HG02623 (cell line): ENCODE results near the gene MGAT4A.

Experiments used
- ATAC-seq: cut with Tn5 transposase; IDR thresholded peaks from one replicate; pipeline ENCODE4 v1.9.1; 2021; ENCODE audit warnings: moderate library complexity; ENCODE audit not compliant: unreplicated experiment

The MGAT4A gene

GRCh38 chr2:98579926-98580325 lies 151.0 kb downstream of the MGAT4A start:
- ATAC-seq = no peak

DNA sequence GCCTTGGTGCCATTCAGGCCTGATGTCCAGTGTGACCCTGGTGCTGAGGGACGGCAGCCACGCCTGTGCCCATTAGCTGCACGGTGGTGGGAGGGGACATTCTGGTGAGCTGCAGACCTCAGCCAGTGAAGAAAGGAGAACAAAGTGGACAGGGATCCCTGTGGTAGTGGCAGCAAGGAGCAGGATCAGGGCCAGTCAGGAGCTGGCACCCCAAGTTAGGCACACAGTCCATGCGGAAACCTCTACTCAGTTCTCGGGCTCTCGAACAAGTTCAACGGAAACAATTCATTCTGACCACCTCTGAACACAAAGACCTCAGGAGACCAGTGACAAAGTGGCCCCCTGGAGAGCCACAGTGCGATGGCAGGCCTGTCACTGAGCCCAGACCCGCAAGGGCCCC lies 152.7 kb downstream of the MGAT4A start:
- no peak for ATAC-seq

- ATAC-seq = no peak
Measured at GRCh38 chr2:98577313-98577712, 153.6 kb downstream of the MGAT4A start.

DNA sequence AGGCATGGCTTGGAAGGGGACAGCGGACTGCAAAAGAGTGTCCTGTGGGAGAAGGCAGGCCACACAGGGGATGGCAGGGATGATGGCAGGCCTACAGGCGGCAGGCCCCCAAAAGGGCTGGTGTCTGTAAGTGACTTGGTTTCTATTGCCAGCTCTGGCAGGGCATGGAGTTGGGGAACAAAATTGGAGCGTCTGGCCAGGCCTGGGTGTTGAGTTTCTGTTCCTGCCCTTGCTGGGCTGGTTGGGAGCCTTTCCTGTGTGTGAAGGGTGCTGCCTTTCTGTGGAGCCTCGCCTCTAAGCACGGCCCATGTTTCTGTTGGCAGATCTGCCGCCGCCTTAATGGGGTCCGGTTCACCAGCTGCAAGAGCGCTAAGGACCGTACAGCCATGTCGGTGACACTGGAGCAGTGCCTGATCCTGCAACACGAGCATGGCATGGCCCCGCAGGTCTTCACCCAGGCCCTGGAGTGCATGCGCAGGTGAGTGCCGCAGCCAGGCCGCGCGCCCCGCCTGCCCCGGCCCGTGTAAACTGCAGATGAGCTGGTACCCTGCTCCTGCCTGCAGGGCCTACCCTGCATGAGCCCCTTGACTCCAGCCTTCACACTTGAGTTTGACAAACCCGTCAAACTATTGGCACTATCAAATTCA lies 154.1 kb downstream of the MGAT4A start:
- no peak for ATAC-seq

- ATAC-seq = no peak
Measured at GRCh38 chr2:98573426-98573825, 157.5 kb downstream of the MGAT4A start.

DNA sequence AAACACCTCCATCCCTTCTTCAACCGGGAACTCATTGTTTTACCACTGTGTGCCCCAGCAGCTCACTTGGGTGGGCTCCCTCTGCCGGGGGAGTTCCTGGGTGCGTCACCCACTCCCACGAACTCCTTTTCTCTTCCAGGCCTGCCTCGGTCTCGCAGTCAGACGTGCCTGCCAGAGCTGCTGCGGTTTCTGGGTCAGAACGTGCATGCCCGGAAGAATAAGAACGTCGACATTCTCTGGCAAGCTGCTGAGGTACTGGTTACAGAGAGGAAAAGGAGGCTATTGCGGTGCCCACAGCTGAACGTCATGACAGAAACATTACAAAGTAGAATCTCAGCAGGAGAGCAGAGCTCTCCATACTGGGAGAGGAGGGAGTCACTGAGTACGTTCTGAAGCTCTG lies 158.3 kb downstream of the MGAT4A start:
- ATAC-seq = no peak

- ATAC-seq = no peak
Measured at GRCh38 chr2:98572211-98572610, 158.7 kb downstream of the MGAT4A start.

DNA sequence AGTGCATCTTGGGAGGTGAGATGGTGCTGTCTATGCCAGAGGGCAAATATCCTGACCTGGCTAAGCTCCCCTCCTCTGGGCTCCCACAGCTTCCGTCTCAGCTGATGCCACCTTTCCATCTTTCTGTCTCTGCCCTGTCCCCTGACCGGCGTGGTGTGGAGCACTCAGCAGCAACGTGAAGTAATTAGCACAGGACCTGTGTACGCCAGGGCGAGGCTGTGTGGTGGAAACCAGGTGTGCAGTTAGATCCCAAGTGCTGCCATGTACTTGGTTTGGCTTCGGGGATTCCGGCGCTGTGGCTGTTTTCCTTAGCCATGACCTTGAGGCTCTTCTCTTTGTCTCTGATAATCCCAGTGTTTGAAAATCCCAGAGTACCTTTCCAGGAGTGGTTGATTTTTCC lies 159.1 kb downstream of the MGAT4A start:
- ATAC-seq = no peak

DNA sequence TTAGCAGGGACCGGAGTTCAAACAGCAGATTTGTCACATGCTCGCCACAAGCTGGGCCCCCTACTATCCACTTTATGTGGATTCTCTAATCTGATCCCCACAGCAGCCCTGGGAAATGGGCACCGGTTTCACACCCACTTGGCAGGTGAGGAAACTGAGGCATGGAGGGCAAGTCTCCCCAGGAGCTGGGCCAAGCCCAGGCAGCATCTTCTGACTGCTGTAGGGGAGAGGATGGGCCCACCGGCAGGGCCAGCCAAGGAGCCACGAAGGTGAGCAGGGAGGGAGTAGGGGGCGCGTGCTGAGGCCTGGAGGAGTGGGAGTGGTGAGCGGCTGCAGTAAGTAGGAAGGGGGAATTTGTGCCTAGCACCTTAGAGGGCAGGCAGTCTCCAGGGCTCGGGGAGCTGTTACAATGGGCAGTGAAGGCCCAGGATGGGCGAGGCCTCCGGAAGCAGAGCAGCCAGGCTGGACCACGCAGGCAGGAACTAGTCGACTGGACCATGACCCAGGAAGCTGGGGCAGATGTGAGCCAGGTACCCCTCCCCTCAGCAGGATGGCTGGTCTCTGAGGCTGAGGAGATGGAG lies 159.7 kb downstream of the MGAT4A start:
- no peak for ATAC-seq

DNA sequence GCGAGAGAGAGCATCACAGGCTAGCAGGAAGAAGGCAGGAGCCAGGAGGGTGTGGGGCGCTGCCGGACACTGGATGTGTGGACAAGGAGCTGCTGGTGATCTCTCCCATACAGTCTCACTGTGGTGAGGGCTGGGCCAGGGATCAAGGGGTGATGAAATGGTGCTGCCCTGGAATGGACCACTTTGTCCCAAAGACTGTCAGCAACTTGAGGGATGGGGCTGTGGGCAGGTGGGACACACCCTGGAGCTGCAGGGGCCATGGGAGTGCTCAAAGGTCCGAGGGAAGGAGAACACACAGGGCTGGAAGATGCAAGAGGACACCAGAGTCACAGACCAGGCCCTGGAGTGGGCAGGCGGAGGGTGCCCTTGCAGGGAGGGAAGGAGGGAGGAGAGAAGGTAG lies 160.6 kb downstream of the MGAT4A start:
- ATAC-seq = no peak

- no peak for ATAC-seq
Measured at GRCh38 chr2:98569915-98570314, 161.0 kb downstream of the MGAT4A start.

GRCh38 chr2:98569197-98569793 lies 161.6 kb downstream of the MGAT4A start:
- ATAC-seq = peak; percentile 55
